GM21576 (cell line): ENCODE measurements around the gene TOM1L2.

Source experiments
- ATAC-seq: cut with Tn5 transposase; IDR thresholded peaks from one replicate; pipeline ENCODE4 v1.9.1; 2021; ENCODE audit warnings: mild to moderate bottlenecking, moderate library complexity; ENCODE audit not compliant: unreplicated experiment

TOM1L2 gene

DNA sequence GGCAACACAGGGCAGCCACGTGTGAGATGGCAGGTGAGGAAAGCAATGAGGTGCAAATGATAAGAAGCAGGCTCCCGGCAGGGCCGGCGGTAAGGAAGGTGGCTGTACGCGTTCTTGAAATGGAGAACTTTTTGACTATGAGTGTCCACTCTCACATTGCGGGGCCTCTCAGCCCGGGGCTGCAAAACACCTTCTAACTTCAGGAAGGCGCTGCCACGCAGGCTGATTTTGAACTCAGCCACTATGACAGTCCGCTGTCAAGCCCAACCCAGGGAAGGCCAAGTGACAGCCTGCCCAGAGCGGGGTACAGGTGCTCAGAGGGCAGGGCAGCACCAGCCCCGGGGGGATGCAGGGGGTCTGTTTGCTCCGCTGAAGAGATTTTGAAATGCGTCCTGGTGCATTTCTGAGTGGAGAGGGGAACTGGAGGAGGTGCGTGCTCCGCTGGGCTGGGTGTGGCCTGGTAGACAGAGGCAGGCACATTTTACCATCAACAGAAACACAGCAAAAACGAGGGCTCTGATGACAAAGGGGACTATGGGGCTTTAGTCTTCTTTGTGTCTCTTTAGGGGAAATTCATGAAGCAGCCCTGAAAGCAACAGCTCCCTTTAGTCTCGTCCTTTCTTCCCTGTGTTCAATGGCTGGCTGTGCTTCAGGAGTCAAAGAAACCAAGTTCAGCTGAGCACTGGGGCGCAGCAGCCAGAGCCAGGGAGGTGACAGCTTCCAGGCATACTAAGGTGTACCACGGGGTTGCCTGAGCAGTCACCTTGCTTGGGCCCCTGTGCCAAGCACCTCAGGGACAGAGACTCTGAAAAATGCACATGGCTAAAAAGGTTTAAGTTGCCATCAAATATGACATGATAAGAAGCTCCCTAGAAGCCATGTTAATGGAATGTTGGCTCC, 120.8 kb downstream of the TOM1L2 start:
- no peak for ATAC-seq

DNA sequence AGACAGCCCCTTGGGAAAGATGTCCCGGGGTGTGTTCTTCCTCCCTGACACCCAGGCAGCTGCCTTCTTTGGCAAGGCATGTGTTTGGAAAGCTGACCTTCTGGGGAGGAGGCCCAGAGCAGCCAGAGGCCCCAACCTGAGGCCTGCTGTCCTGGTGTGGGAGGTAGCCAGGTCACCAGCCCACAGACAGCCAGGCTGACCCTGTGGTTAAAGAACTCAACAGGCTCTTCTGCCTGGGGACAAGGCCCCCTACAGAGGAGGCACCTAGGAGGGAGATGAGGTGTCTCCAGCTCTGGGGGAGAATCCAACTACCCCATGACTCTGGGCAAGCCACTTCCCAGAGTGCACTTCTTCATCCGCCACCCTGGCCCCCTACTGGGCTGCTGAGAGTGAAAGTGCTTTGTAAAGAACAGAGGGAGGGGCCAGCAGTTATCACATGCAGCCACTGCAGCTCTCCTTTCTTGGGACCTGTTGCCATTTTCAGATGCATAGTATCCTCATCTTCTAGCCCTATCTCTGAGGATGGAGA, 122.3 kb downstream of the TOM1L2 start:
- ATAC-seq = no peak

DNA sequence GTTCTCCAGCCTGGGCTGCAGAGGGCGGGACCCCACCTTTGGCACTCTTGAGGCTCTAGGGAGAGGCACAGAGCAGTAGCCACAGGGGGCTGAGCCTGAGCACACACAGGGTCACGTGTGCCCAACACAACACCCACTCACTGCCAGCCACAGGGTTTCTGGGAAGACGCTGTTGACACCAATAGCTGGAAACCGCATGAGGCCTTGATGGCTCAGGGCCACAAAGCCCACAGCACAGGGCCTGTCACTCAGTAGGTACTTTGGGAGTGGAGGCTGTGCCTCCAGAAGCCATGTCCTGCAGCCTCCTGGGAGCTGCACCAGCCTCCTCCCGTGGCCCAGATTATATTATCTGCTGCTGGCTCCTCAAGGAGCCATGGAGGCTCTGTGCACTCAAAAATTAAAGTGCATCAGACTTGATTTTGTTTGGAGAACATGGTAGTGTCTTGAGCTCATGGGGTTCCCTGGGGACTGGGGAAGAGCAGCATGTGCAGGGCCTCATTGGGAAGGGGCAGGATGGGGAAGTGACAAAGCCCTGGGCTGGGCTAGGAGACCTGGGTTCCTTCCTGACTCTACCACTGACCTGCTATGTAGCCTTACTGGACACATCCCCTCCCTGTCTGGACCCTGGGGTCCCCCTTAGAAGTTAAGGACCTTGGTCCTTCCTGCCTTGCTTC, 122.9 kb downstream of the TOM1L2 start:
- ATAC-seq = no peak

DNA sequence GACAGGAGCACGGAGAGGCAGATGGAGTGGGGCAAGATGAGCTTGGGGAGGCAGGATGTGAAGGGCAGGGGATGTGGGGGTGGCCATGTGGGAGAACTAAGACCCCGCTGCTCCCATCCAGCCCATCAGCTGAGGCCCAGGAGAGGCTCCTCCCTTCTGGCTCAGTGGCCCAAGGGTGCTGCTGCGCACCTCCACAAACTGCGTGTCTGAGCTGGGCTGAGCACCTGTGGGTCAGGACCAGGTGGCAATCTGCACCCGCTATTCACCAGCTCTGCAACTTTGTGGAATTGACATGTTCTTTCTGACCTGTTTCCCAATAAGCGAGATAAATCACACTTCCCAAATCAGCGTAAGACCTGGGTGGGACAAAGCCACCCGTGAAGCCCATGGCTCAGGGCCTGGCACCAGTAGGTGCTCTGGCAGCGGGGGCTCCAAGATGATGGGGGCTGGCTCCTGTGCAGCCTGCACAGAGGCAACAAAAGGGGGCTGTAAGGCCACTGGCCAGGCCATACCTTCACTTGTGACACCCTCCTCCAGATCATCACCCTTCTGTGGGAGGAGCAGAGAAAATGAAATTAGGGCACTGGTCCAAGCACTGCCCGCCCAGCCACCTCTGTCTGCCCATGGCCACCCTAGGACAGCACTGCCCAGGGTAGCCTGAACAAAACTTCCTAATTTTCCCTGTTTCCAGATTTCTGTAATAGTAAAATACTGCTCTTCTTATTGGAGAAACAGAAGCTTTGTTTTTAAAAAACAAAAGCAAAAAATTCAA, 123.7 kb downstream of the TOM1L2 start:
- no peak for ATAC-seq

DNA sequence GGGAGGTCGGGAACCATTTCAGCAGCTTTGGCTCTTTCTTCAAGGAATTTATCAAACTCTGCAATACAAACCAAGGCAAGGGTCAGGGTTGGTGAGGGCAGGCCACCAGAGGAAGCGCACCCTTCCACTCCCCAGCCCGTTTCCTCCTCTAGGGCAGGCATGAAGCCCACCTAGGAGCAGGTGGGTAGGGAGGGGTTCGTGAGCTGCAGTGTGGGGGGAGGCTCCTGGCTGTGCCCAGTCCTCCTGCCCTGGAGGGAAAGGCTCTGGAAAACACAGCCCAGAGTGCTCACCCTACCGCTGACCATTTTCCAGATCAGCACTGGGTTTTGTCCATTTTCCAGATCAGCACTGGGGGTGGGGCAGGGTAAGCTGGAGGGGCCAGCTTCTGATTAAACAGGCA, 124.5 kb downstream of the TOM1L2 start:
- no peak for ATAC-seq

DNA sequence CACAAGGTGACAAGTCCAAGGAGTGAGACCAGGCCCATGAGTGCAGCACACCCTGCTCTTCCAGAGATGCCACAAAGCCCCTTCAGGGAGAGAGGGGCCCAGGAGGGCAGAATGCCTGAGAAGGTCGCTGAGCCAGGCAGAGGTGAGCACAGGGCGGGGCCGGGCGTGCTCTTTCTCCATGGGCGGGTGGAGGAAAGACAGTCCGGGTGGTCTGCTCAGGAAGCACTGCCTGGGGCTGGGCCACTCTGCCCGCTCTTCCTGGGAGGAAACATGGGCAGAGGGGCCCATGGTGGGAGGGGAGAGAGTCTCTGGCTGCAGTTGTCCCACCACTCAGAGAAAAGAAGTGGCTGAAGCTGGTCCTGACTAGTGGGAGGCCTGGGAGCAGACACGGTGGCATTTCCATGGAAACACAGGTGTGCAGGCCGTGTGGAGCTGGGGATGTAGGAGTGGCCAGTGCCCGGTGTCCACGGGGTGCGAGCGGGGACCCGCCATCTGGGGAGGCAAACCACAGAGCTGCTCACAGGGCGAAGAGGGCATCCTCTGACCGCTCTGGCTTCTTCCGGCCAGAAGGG, 125.0 kb downstream of the TOM1L2 start:
- no peak for ATAC-seq

DNA sequence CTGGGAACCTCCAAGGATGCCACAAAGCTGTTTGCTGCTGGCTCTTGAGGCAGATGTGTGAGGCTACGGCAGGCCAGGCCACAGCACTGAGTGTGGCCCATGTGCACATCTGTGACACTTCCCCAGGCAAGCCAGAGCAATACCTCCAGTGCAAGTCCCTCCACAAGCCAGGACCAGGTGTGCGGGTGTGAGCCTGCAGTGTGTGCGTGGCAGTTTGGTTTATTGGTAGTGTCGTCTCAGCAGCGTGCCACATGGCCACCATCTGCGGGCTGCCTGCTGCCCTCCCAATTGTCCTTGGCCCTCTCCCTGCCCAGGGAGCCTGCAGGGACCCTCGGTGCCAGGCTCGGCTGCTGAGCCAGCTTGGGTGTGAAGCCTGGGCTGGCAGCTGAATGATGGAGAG, 125.6 kb downstream of the TOM1L2 start:
- ATAC-seq = no peak

DNA sequence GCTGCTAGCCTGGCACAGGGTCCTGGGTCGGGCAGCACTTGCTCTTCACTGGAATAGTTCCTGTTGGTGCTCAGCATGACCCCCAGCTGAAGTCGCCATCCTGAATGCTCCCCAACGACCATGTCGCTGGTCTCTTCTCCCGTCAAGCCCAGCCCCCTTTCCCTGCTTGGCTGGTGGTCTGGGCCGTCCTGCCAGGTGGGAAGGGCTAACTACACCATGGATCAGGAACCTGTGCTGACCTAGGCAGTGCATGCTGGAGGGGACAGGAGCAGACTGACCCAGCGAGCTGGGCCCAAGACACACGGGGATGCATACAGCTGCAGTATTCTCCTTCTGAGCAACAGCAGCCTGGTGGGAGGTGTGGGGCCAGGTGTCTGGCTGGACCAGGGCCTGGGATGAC, 126.2 kb downstream of the TOM1L2 start:
- no peak for ATAC-seq

DNA sequence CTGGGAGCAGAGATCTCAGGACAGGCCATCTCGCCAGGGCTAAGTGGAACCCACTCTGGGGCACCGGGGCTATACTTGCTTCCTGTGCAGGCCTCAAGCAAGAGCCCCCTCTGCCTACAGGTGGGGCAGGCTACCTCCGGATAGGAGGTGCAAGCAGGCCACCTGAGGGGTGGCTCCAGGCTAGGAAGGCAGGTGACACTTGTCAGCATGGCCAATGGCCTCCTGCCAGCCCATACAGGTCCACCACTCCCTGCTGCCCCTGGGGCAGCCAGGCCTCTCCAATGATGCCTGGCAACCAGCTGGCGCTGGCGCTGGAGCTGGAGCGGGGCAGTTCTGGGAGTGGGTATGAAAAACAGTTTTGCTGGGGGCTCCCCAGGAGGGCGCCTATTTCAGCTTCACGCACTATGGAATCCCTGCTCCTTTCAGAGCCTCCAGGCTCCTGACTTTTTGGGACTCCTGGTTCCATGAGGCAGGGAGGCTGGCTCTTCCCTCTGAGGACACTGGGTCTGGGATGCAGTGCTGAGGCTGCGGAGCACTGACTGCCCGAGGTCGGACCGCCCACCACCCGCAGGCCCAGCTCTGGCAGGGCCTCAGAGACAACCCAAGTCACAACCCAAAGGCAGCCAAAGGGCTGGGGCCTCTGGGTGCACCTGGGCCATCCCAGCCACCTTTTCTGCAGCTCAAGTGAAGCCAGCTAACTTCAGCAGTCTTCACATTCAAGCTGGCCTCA, 127.0 kb downstream of the TOM1L2 start:
- ATAC-seq = no peak

DNA sequence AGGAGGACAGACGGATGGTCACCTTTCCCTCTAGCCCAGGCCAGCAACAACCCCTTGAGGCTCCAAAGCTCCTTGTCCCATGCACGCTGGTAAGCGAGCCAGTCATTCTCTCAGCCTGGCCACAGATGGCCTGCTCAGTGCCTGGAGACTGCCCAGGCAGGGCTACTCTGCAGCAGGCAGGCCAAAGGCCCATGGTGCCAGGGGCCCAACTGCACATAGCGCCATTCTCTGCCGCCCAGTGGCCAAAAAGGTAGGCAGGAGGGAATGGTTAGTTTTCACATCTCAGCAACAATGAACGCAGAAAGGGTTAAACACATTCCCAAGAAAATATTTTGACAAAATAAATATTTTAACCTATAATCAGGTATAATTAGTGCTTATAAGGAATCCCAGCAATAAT, 127.7 kb downstream of the TOM1L2 start:
- no peak for ATAC-seq

DNA sequence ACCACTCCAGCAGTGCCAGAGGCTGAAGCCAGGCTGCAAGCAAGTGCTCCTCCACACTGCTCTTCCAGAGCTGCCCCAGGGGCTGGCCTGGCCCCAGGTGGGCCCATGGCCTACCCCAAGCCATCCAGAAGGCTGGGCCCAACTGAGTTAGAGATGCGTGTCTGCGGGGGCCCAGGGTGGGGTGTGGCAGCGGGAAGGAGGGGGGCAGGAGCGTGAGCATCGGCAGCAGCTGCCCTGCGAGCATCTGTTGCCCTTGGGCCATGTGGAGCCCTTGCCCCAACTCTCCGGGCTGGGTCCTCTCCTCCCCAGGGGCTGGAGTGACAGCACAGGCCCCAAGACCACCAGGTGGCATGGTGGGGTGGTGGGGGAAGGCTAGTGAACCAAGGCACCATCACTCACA, 128.1 kb downstream of the TOM1L2 start:
- ATAC-seq = no peak

DNA sequence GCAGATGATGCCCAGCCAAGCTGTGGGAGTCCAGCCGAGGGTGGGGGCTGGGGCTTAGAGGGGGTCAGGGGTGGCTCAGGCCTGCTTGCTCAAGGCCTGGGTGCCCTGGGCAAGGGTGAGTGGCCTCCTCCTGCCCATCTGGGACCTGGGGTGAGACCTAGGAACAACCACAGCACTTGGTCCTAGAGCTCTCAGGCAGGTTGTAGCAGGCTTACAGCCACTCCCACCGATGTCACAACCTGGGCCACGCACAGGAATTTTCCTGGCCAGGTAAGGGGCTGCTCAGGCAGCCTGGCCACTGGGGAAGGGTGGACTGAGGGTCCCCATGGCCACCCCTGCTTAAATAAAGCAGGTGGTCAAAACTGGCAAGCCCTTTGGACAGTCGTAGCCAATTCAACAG, 129.1 kb downstream of the TOM1L2 start:
- no peak for ATAC-seq

DNA sequence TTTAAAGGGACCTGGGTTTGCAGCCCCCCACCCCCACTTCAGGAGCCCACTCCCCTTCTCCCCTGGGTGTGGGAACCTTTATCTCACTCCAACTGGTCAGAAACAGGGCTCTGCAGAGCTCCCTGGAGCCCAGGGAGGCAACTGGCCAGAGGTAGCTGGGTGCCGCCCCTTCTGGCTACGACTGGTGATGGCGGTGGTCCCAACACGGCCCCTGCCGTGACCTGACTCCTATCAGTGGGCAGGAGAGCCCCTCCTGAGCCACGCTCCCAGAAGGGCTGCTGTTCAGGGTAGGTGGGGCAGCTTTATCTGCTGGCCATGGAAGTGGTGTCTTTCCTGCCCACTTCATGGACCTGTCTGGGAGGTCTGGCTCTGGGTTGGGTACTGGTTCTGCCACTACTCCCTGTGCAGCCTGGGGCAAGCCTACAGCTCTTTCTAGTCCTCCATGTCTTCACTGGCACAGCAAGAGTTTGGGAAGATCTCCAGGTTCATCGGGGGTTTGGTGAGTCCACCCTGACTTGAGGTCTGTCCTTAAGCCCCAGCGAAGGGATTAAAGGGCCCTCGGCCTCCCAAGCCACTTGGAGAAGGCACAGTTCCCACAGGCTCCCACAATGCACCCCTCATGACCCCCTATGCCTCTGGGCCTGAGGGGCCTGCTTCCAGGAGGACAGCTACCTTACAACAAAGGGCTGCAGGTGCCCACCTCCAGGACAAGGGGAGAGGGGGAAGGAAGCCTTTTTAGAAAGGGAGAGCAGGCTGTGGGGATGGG, 129.9 kb downstream of the TOM1L2 start:
- ATAC-seq = no peak

DNA sequence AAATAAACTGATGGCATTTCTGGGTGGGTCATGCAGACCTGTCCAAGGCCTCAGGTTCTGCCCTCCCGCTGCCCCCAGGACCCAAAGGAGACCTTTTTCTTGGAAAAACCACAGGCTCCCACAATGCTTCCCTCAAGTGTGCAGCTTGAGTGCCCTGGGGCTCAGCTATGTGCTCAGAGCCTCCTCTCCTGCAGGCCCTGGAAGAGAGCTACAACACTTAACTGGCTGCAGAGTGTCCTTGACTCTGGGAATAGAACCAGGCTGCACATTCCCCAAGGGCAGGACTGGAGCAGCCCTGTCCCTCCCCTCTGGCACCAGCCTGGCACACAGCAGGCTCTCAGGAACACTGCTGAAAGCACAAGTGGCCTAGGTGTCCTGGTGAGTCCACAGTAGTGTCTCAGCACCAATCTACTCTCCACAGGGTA, 130.6 kb downstream of the TOM1L2 start:
- ATAC-seq = no peak

DNA sequence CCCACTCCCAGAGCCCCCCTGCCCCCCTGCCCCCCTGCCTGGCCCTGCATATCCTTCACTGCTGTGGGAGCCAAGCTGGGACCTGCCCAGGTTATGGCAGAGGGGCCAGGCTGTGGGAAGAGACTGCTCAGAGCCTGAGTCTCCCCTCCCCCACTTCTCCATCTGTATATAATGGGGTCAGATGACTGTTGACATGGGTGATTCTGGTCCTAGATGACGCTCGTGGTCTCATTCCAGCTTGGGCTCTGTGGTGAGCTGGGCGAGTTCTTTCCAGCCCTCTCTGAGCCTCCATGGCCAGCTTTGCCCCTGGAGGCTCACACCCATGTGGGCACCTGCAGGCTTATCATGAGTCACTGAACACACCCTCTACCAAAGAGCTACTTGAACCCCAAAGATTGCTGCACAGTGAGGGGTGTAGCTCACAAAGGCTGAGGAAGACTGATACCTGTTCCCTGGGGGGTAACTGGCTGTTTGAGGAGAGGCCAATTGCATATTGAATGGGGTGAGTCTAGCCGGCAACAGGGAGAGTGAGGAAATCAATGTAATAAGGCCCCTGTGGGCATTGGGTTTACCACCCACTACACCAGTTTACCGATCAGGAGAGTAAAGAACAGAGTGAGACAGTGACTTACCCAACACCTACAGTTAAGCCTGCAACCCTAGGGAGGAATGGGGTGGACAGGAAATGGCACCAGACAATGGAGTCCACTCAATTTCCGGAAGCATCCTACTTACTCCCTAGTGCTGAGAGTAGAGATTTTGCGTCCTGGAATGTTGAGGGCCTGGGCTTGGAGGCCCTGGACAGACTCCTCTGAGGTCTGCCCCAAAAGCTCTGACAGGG, 131.2 kb downstream of the TOM1L2 start:
- ATAC-seq = no peak

DNA sequence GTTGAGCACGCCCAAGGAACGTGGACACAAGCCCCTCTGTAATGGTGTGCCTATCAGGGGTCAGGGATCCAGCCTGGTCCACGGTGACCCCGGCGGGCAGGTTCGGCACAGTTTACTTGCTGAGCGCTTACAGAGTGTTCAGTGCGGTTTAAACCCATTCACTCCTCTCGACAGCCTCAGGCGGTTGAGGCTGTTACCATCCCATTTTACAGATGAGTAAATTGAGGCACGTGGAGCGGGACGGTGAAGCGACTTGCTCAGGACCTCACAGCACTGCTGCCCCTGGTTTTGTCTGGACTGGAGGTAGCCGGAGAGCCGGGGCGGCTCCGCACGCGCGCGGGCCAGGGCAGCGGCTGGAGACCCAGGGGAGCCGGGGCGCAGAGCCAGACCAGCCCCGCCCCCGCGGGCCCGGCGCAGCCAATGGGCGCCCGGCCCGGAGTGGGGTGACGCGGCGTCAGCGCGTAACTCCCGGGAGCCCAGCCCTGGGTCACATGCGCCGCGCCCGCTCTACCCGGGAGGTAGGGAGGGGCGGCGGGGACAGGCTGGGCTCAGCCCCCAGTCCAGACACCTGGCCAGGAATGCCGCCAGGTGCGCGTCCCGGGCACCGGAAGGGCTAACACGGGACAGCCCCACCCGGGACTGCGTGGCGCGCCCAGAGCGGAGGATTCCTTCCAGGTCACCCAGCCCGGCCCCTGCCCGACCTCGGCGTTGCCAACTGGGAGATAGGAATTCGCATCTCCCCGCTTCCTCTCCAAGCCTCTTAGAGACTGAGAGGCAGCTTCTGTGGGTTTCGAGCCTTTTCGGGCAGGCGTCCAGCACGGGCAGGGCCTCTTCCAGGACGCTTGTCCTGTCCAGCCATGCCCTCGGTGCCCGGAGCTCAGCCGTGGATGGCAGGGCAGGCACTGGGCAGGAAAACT, 132.2 kb downstream of the TOM1L2 start:
- peak; percentile 49 for ATAC-seq
